GM18867 (cell line): ENCODE results near the gene FCN3.

Experiments
- ATAC-seq: cut with Tn5 transposase; IDR thresholded peaks from one replicate; pipeline ENCODE4 v1.9.1; 2021; ENCODE audit warnings: mild to moderate bottlenecking, moderate library complexity; ENCODE audit not compliant: unreplicated experiment

The FCN3 gene

DNA sequence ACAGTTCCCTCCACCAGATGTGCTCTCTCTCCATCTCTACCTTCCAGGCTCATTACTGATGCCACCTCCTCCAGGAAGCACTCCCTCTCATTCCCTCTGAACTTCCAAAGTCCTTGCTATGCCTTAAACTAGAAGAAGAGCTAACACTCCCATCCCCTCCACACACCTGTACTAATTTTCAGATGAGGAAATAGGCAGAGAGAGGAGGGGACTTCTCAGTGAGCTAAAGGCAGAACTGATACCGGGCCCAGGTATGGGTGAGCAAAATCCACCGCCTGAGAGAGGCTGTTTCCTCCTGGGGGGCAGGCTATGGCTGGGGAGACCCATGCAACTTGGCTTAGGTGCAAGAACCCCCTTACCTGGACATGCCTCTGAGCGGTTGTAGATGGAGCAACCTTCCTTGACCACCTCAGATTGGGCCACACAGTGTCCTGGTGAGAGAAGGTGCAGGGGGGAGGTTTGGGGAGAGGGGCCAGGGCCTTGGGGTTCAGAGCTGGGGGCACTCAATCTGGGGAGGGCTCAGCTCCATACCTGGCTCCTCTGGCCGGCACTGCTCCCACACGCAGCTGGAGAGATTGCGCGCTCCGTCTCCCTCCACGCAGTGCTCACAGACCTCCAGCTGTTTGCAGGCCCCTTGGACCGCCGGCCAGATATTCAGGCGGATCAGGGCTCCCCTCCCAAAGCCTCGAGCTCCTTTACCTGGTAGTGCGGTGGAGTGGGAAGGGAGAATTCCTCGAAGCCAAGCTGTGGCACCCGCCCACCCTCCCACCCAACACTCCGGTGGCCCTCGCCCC, 7.5 kb upstream of the FCN3 start:
- ATAC-seq: no peak

DNA sequence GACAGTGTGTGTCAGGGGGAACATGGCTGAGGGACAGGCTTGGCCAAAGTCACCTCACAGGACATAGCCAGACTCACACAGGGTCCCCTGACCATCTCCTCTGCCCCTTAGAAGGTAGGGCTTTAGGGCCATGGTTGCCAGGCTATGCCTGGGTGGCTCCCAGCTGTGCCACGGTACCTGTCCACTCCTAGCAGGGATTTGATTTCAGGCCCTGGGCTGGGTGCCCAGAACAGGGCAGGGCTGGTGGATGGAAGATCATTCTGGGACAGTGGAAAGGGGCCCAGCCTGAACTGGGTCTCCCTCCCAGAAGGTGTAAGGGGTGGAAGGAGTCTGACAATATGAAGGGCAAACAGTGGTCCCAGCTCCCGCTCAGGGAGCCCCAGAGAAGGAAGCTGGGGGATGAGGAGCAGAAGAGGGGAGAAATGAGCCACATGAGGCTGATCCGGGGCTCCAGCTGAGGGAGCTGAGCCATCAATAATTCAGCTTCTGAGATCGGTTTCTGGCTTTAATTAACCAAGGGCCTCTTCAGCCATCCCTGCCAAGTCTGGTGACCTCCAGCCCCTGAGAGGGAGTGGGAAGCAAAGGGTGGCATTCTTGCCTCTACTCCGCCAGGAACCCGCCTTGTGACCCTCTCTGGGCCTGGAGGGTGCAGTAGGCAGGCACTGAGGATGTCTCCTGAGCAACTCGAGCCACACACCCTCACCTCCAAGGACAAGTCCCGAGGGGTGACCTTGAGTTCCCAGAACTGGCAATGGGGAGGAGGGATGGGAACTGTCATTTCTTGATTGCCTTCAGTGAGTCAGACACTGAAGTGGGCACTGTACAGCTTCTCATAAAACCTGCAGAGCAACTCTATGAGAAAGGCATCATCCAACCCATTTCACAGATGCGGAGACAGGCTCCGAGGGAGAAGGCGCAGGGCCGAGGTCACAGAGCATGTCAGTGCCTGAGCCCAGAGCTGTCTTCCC, 6.4 kb upstream of the FCN3 start:
- ATAC-seq: no peak

DNA sequence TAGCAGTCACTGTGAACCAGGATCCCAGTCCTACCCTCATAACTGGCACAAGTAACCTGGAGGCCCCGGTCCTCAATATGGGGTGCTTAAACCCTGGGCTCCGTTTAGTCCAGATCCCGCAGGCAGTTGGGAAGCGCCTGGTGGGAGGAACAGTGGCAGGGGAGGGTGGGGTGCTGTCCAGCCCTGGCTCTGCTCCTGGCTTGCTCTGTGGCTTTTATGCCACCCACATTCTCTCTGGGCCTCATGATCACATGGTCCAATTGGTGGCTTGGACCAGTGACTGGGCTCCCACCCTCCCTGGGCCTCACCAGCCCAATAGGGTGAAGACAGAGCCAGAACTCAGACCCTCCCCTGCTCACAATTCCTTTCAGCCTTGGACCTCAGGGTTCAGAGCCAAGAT, 5.6 kb upstream of the FCN3 start:
- no peak for ATAC-seq

DNA sequence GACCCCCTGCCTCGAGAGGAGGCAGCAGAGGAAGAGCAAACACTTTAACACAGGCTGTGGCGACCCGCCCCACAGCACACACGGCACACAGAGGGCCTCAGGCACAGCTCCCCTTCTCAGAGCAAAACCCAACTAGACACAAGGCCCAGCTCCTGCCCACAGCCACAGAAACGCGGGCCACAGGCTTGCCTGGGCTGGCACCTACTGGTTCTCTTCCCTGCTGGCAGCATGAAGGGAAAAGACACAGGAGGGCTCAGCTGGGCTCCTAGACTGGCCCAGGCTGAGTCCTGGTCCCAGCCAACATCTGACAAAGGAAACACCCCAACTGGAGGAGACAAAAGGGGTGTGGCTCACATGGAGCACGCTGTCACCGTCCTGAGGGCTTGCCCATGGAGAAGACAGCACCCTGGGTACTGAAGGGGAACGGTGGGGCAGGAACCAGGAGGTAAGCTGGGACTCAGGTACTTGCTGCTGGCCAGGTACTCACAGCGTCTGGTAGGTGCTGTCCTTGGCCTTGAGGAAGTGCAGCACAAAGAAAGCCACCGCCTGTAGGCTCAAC, 5.0 kb upstream of the FCN3 start:
- no peak for ATAC-seq

DNA sequence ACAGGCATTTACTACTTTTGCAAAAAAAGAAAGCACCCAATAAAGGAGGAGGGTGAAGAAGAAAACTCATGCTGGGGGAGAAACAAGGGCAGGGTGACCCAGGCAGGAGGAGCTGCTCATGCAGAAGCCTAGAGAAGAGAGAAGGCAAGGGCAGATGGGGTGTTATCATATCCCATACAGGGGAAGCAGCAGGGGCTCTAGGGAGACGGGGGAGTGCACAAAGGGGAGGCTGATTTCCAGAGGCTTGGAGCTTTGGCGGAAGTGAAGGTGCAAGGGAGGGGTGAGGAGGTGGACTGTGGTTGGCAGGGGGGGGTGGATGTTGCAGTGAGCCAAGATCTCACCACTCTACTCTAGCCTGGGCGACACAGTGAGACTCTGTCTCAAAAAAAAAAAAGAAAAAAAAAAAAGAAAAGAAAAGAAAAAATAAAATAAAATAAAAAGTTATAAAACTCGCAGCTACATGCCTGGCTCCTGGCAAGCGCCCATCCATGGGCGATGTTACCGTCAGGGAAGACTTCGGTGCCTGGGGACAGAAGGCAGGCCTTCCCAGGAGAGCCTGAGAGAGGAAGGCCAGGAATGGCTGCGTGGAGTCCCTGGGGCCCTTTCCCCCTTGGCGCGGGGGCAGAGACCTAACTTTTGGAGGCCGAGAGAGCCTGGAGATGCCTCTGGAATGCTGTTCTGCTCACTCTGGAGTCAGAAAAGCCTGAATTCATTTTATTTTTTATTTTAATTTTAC, 3.3 kb upstream of the FCN3 start:
- no peak for ATAC-seq

DNA sequence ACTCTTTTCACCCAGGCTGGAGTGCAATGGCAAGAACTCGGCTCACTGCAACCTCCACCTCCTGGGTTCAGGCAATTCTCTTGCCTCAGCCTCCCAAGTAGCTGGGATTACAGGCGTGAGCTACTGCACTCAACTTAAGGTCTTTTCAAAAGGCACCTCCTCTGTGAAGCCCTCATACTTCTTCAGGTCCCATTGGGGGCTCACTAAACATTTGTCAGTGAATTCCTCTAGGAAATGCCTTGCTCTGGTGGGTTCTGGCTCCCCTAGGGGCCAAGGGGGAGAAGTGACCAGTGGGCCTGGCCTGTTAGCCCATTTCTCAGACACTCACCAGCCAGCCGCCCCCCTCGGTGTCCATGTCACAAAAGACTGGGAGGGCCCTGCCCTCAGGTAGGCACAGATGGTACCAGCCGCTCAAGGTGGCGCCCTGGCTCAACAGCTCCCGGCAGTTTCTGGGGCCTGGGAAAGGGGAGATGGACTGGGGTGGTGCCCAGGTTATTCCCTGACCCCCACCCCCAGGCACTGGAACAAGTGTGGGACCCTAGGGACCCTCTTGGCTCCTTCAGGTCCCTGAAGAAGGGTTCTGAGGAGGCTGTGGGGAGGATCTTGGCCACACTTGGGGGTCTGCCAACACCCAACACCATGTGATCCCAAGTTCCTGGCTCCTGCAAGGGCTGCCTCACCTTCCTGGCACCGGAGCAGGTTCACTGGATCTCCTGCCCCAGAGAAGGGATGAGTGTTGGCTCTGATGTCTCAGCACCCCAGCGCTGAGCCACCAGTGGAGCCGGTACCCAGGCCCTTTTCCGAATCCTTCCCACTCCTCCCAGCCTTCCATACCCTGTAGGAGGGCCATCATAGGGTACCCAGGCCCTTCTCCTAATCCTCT, 1.6 kb downstream of the FCN3 start:
- ATAC-seq: no peak

DNA sequence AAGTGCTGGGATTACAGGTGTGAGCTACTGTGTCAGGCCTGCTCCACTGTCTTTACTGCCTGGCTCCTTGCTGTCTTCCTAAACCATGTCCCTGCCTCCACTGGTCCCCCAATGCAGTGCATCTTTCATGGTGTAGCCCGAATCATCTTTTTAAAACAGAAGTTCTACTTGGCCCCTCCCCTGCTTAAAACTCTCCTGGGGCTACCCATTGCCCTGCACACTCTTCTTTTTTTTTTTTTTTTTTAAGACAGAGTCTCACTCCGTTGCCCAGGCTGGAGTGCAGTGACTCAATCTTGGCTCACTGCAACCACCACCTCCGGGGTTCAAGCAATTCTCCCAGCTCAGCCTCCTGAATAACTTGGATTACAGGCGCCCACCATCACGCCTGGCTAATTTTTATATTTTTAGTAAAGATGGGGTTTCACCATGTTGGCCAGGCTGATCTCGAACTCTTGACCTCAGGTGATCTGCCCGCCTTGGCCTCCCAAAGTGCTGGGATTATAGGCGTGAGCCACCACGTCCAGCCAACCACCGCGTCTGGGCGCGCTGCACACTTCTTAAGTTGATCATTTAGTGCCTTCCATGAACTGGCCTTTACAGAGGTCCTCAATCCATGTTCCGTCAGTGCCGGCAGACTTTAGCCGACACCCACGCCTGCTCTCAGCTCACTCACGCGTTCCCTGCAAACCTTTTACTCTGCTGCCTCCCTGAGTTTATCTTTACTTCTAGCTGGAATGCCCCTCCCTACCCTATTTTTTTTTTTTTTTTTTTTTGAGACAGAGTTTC, 2.4 kb downstream of the FCN3 start:
- ATAC-seq: no peak

DNA sequence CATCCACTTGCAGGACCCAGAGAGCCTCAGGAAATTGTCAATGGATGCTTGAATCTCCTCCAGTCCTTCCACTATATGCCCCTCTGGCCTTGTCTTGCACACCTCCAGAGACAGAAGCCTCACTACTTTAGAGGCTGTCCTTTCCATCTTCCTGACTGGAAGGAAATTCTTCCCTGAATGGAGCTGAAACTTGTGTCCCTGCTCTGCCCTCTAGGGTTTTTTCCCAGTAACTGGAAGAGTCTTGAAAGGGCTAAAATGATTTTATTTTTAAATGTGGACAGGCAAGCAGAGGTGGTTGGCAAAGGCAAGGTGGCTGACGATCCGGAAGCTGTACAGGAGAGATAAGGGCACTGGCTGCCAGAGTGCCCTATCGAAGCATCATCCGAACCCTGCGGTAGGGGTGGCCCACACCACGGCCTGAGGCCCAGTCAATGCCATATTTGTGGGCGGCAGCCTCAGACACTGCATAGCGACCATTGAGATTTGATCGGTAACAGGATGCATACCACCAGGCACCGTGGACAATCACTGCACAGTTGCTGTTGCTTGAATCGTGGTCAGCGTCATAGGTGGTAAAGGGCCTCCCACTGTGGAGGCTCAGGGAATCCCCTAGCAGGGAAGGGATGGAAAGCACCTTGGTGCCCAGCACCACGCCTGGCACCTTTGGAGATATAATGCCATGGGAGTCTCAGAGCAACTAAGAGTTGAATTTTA, 5.6 kb downstream of the FCN3 start:
- ATAC-seq: no peak

DNA sequence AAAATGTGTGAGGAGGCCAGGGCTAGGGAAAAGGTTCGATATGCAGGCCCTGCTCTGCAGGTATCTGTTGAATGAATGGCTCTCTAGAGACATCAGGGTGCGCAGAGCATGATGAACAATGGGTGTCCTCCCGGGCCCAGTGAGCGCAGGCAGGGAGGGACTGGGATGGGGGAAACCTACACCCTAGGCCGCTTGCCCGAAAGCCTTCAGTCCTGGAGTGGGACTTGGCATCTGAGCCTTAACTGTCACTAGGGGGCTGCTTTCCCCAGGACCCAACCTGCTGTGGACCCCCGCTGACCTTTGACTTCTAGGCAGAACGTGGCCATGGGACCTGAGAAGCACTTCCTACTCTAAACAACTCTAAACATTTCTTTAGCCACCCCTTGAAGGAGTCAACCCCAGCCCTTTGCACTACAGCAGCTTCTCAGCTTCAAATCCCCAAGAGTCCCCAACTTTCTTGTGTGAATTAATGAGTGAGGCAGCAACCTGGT, 7.4 kb downstream of the FCN3 start:
- no peak for ATAC-seq

DNA sequence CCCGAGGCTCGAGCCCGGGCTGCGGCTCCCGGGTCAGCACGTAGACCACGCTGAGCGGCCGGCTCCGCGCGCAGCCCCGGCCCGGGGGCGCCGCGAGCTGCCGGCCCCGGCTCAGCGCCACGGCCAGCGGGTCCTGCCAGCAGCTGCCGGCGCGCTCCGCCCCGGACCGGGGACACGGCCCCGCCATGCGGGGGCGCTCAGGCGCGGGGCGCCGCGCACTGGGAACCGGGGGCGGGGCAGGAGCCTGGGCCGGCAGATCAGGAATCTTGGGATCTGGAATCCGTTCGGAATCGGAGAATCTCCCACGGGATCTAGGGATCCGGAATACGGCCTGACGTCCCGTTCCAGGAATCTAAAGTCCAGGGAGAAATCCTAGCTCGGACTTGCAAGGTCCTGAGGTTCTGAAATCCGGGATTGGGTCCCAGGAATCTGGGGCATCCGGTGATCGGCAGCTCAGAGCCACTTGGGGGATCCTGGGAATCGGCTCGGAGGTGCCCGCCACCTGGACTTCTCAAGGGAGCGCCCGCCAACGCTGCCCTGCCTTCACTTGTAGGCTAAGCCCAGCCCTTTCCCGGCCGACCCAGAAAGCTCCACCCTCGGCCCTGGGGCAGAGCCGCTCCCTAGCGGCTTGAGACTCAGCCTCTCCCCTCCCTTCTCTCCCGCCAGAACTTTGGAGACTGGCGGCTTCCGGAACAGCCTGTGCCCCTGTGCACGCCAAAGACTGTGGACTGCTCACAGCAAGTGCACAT, 8.0 kb downstream of the FCN3 start, which contains the start of gene MAP3K6:
TSS of gene MAP3K6 (minus strand) at position 551 of the 749 bp plus-strand sequence. CDS start at position 187, 364 bp downstream.
- ATAC-seq: peak; percentile 33

DNA sequence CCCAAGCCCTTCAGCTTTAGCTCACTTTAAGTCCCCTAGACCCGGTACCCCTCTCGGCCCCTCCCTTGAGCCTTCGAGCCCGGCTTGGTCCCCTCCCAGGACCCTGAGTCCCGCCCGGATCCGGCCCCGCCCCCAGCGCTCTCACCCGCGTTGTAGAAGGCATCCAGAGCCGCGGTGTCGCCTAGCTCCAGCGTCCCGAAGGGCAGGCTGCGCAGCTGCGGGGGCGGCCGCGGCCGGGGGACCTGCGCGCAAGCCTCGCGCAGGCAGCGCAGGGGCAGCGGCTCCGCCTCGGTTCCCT, 8.6 kb downstream of the FCN3 start:
- peak; percentile 33 for ATAC-seq

DNA sequence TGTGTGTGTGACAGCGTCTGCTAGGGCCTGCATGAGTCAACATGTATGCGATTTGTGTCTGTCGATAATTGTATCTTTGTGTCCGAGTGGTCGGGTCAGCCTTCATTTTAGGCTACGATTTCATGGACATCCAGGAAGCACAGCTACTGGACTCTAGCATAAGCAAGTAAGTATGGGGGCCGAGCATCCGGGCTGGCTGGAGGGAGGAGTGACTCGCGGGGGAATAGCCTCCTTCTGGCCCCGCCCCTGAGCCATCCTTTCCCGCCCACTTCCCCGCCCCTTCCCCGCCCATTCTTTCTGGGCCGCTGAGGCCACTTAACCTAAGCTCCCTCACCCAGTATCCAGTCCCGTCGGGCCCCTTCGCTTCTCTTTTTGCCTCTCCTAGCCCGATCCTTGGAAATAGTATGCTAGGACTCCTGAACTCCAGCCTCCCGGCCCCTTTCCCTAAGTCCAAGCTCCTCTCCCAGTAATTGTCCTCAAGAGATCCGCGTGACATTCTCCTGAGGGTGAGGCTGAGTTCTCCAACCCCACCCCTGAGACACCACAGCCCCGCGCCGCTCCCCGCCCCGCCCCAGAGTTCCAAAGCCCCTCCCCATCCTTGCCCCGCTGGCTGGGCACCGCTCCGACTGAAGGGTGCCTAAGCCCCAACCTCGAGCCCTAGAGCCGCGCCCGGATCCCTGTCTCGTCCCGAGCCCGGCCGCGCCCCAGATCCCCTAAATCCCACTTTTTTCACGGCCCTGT, 9.1 kb downstream of the FCN3 start:
- ATAC-seq: peak; percentile 38

DNA sequence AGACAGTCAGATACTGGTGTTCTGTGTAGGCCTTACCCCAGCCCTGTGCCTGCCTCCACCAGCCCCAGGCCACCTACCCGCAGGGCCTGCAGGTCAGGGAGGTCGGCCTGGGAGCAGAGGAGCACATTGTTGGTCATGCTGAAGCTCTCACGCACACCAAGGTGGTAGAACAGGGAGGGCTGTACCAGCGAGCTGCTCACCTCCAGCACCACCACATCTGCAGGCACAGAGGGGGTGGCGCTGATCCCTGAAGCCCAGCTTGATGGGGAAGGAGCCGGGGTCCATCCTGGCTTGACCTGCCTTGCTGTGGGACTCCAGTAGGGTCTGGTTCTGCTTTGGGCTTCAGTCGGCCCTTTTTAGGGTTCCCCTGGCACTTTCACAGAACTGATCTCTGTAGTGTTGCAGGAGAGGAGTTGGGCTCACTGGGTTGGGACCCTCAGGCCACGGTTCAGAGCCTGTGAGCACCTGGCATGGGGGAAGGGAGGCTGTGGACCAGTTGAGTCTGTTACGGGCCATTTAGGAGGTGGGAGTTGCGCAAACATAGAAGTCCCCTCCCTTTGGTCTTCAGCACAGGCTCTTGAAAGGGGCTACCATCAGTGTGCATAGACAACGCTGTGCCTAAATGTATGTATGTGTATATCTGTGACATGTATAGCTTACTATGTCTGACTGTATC, 9.8 kb downstream of the FCN3 start:
- no peak for ATAC-seq

DNA sequence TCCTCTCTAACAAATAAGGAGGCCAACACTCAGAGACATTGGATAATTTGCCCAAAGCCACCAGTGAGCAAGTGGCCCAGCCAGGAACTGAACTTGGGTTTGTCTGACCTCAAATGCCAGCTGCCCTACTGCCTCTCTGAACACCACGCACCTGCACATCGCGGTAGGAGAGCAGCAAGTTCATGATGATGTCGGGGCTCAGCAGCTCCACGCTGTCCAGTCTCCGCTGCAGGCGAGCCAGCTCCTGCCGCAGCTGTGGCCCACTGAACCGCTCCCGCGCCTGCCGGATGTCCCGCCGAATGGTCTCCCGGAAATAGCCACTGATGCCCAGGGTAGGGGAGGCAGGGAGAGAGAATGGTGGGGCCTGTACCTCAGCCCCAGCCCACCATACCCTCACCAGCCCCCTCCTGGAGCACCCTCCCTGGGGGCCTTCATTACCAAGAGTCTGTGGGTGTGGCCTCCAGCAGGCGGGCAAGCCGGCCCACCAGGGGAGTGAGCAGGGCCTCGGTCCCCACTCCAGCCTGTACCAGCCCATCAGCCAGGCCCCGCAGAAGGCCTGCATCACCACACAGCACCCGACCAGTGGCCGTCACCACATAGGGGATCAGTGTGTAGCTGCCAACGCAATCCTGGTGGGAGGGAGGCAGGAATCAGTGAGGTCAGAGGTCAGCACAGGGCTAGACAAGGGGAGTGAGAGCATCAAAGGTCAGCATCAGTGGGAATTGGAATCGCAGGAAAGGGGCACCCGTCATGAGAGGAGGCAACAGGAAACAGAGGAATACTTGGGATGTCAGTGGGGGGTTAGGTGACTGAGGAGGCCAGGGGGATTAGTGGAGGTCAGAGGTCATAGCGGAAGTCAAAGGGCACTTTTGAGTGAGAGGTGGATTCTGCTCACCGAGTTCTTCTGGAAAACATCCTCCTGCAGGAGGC, 10.6 kb downstream of the FCN3 start:
- no peak for ATAC-seq

DNA sequence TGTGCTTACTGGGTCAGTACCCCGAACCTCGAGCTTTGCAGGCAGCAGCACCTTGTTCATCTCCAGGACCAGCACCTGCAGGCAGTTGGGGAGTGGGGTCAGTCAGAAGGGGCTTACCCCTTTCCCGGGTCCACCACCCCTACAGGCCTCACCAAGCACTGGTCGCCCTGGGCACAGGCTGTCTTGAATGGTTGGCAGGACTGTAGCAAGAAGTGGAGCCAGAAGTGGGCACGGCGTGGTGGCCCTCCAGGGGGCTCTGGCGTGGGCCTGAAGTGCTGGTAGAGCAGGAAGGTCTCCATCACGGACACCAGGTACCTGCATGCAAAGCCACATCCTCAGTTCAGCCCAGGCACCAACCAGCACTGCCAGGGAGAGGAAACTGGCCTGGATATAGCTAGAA, 13.1 kb downstream of the FCN3 start:
- no peak for ATAC-seq

DNA sequence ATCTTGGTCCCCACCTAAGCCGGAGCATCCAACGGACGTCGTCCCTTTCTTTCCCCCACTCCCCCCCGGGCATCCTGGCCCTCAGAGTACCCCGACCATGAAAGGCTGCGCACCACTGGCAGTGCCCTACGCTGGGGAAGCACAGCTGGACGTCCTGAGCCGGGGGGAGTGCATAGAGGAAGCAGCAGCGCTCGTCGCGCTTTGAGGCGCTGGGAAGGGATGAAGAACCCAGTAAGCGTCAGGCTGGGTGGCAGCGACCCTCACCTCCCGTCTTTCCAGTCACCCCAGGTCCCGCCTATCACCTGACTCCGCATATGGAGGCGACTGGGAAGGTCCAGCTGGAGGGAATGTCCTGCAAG, 13.6 kb downstream of the FCN3 start:
- ATAC-seq: no peak
